HepG2 (cell line): ENCODE results near the gene CAMKMT. TPM values are rescaled to one million over a fixed set of nuclear protein-coding genes. Genes with fewer than 3 reads are reported as not detected.

Source experiments
- ATAC-seq: fragments of 200-7000 bp; cut with Tn5 transposase; 3 replicates; pipeline ENCODE4 v1.9.1; 2020; ENCODE audit warnings: mild to moderate bottlenecking, moderate library complexity
- BruUV-seq: library from RNA; stranded (reverse); fragments of 400-500 nt; replicated peaks from 2 replicates; lab custom pipeline; 2021; lab: Mats Ljungman, UMichigan
- CTCF ChIA-PET: fragments of 300-600 bp; formaldehyde crosslinking; extraction: SDS; loops from one replicate; lab custom pipeline; 2021; ENCODE audit warnings: low total read pairs, inconsistent platforms, low intra/inter-chr PET ratio; lab: Yijun Ruan, JAX
- POLR2A ChIA-PET: fragments of 350-600 bp; sonication (Branson Sonifier 250); formaldehyde crosslinking; loops from one replicate; lab custom pipeline; 2020; ENCODE audit warnings: antibody characterized with exemption, inconsistent platforms; lab: Yijun Ruan, JAX
- DNase-seq: peaks from one replicate; pipeline ENCODE4 v3.0.0-alpha.2; 2015; ENCODE audit warnings: low spot score
- FAIRE-seq: peaks from 3 replicates; lab custom pipeline; 2011; peaks lifted over from hg19 to GRCh38; lab: Jason Lieb, UNC
- H2AFZ ChIP-seq: one replicate; pipeline ENCODE4 v1.6.1; 2011; ENCODE audit warnings: low read length, inconsistent platforms
- H3K27ac ChIP-seq: fragments of 300-600 bp; 3 replicates; pipeline ENCODE4 v1.8.0; 2011; ENCODE audit warnings: mixed run types, mild to moderate bottlenecking, mixed read lengths, low read length, inconsistent platforms; ENCODE audit not compliant: insufficient read depth; ENCODE audit errors: extremely low read length
- H3K27me3 ChIP-seq, 2 experiments: fragments of 200-600 bp in 1 of 2; 2 replicates in 1 of 2; 3 replicates in 1 of 2; pipeline versions ENCODE4 v1.6.0 to v1.8.0; 2011; ENCODE audit warnings: low read length in 2 of 2, mild to moderate bottlenecking in 2 of 2, moderate library complexity in 2 of 2, inconsistent platforms in 1 of 2; ENCODE audit not compliant: insufficient read depth in 2 of 2, control insufficient read depth in 1 of 2
- H3K36me3 ChIP-seq, 2 experiments: fragments of 200-600 bp in 1 of 2; replicated peaks in 1 of 2; 2 replicates in 1 of 2; 3 replicates in 1 of 2; pipeline versions ENCODE4 v1.5.1 to v1.8.0; 2011; ENCODE audit warnings: low read length in 2 of 2, inconsistent platforms in 1 of 2; ENCODE audit not compliant: insufficient read depth in 2 of 2, control insufficient read depth in 1 of 2
- H3K4me1 ChIP-seq: 2 replicates; pipeline ENCODE4 v1.5.1; 2012; ENCODE audit warnings: low read length, inconsistent platforms; ENCODE audit not compliant: insufficient read depth
- H3K4me2 ChIP-seq: 2 replicates; pipeline ENCODE4 v1.6.0; 2011; ENCODE audit warnings: low read depth, low read length, inconsistent platforms
- H3K4me3 ChIP-seq, 3 experiments: fragments of 200-600 bp in 1 of 3; sonication (generic), shearing (Covaris generic) in 1 of 3; replicated peaks in 1 of 3; 2 replicates each; pipeline ENCODE4 v1.5.1; 2011 to 2016; ENCODE audit warnings: low read length in 3 of 3, inconsistent platforms in 2 of 3, low read depth in 2 of 3, mild to moderate bottlenecking in 2 of 3, control low read depth in 1 of 3, mixed read lengths in 1 of 3; ENCODE audit not compliant: insufficient read depth in 1 of 3
- H3K79me2 ChIP-seq: one replicate; pipeline ENCODE4 v1.6.1; 2011; ENCODE audit warnings: low read length, inconsistent platforms; ENCODE audit not compliant: insufficient read depth
- H3K9ac ChIP-seq: 2 replicates; pipeline ENCODE4 v1.6.0; 2011; ENCODE audit warnings: mild to moderate bottlenecking, low read depth, low read length, inconsistent platforms; ENCODE audit not compliant: insufficient read depth
- H3K9me3 ChIP-seq: 2 replicates; pipeline ENCODE4 v1.5.1; 2012; ENCODE audit warnings: mild to moderate bottlenecking, low read length
- H4K20me1 ChIP-seq: 2 replicates; pipeline ENCODE4 v1.6.0; 2011; ENCODE audit warnings: inconsistent platforms, mild to moderate bottlenecking, low read length, moderate library complexity; ENCODE audit not compliant: insufficient read depth
- CREB1 ChIP-seq, 2 experiments: fragments of 450-650 bp in 1 of 2; IDR thresholded peaks; 2 replicates each; pipeline ENCODE4 v1.6.1; 2016 to 2017; ENCODE audit warnings: control low read depth in 1 of 2, mild to moderate bottlenecking in 1 of 2, missing compliant biosample characterization in 1 of 2, missing genetic modification characterization in 1 of 2
- HNF4A ChIP-seq: sonication (generic); formaldehyde crosslinking; IDR thresholded peaks from 2 replicates; pipeline ENCODE4 v1.4.0; 2020; ENCODE audit warnings: missing genetic modification reagents
- HOXA3 ChIP-seq: sonication (generic); formaldehyde crosslinking; IDR thresholded peaks from 2 replicates; pipeline ENCODE4 v1.5.0; 2020; ENCODE audit warnings: missing genetic modification reagents
- POGZ ChIP-seq: sonication (generic); formaldehyde crosslinking; IDR thresholded peaks from 2 replicates; pipeline ENCODE4 v1.4.0; 2020; ENCODE audit warnings: mild to moderate bottlenecking, missing genetic modification reagents
- RFX5 ChIP-seq: IDR thresholded peaks from 2 replicates; pipeline ENCODE4 v1.6.1; 2011; ENCODE audit warnings: low read depth, low read length, improper control_type of control experiment
- SRY ChIP-seq: sonication (generic); formaldehyde crosslinking; IDR thresholded peaks from 2 replicates; pipeline ENCODE4 v1.8.0; 2022; ENCODE audit warnings: mild to moderate bottlenecking, missing genetic modification reagents
- TEAD2 ChIP-seq: sonication (generic); formaldehyde crosslinking; IDR thresholded peaks from 2 replicates; pipeline ENCODE4 v1.9.0; 2021; ENCODE audit warnings: missing genetic modification reagents
- TEAD3 ChIP-seq: optimal IDR thresholded peaks from 2 replicates; pipeline ENCODE3; 2016; ENCODE audit warnings: borderline replicate concordance
- ZKSCAN1 ChIP-seq: fragments of 150-350 bp; IDR thresholded peaks from 2 replicates; pipeline ENCODE4 v1.6.1; 2014; ENCODE audit warnings: low read length
- ZNF33B ChIP-seq: sonication (generic); formaldehyde crosslinking; IDR thresholded peaks from 2 replicates; pipeline ENCODE4 v1.5.1; 2020; ENCODE audit warnings: mild to moderate bottlenecking, missing genetic modification reagents
- ZNF382 ChIP-seq: sonication (generic); formaldehyde crosslinking; IDR thresholded peaks from 2 replicates; pipeline ENCODE4 v1.5.0; 2020; ENCODE audit warnings: missing genetic modification reagents, mild to moderate bottlenecking, borderline replicate concordance
- ZNF614 ChIP-seq: IDR thresholded peaks from 2 replicates; pipeline ENCODE4 v1.6.1; 2018; ENCODE audit warnings: missing biosample characterization, missing genetic modification reagents, inconsistent platforms, borderline replicate concordance
- ZNF644 ChIP-seq: IDR thresholded peaks from 2 replicates; pipeline ENCODE4 v1.6.1; 2016; ENCODE audit warnings: low read depth
- ZNF775 ChIP-seq: sonication (generic); formaldehyde crosslinking; IDR thresholded peaks from 2 replicates; pipeline ENCODE4 v1.4.0; 2020; ENCODE audit warnings: missing genetic modification reagents, mild to moderate bottlenecking, moderate library complexity, borderline replicate concordance
- WGBS: methylation state at CpG from one replicate; pipeline ENCODE4 v1.1.6; 2017; ENCODE audit warnings: low lambda C conversion rate; 5-methylcytosine and 5-hydroxymethylcytosine counted together
- in situ Hi-C: cut with HindIII; loops from 2 replicates; pipeline ENCODE4 v1.10.0; 2017; ENCODE audit warnings: low pct_unique_long_range_greater_than_20kb; ENCODE audit not compliant: extremely low pct_ligation_motif_present
- intact Hi-C: fragments of 100-400 bp; cut with micrococcal nuclease; formaldehyde crosslinking; loops from one replicate; pipeline ENCODE4 v1.10.0; 2022; ENCODE audit not compliant: unreplicated experiment
- polyA plus RNA-seq, 8 experiments: library from polyadenylated mRNA; depleted of rRNA in 3 of 8; stranded (reverse) in 7 of 8; unstranded in 1 of 8; fragments of >200 nt; fragmentation: Illumina TruSeq in 4 of 8; extraction: Trizol in 4 of 8; gene quantifications; 2 replicates each; pipeline versions ENCODE4 v1.2.1 to v1.2.3, GENCODE V29; 2011 to 2016; ENCODE audit warnings: low read depth in 4 of 8, missing spikeins in 1 of 8, mixed read lengths in 1 of 8; ENCODE audit not compliant: insufficient read depth in 1 of 8
- total RNA-seq, 5 experiments: library from RNA; depleted of rRNA; stranded (reverse); fragments of >200 nt; fragmentation: Illumina TruSeq; extraction: Trizol; gene quantifications; 2 replicates each; pipeline ENCODE4 v1.2.3, GENCODE V29; 2016; ENCODE audit warnings: low read depth in 1 of 5
- TF ChIP-seq, protein P1 (sequence below): sonication (generic); formaldehyde crosslinking; IDR thresholded peaks from 2 replicates; pipeline ENCODE4 v1.4.0; 2020; ENCODE audit warnings: missing genetic modification reagents
- TF ChIP-seq, protein P2 (sequence below): sonication (generic); formaldehyde crosslinking; IDR thresholded peaks from 2 replicates; pipeline ENCODE4 v1.4.0; 2020; ENCODE audit warnings: missing genetic modification reagents, borderline replicate concordance

Gene CAMKMT
- total and polyA plus RNA-seq, 2 of the 13 experiments (the other 11 are each of a cell fraction or from before 2014, with no cell fraction given), result 6.9 to 20.8 TPM

DNA sequence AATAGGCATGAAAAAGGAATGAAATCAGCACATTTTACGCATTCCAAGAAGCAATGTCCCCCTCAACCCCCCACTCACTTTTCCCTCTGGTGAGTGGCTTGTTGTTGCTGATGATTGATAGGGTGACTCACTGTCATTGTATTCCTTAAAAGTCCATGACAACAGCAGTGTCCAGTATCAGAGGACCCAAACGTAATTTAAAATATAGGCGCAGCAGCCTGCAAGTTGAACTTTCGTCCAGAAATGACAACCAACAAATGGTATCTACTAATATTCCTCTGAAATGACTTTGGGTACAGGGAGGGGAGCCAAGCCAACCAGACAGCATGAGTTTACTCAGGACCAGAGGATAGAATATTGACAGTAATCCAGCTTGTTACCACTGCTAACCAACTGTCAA, 396.8 kb downstream of the CAMKMT start:
- no peaks in the 10 kb centered on the region for H3K9me3 ChIP-seq
- H3K27ac ChIP-seq, result no peak overlapping the region
- no peaks in the 10 kb centered on the region for H3K79me2 ChIP-seq
- ChIA-PET POLR2A (no interaction called here), CTCF (no interaction called here)
- peaks cover 14% of the 10 kb centered on the region for H3K4me1 ChIP-seq
- no peak overlapping the region for H3K4me2 ChIP-seq
- intact Hi-C loops (no loop called here), in situ Hi-C loops (no loop called here)
- no peaks in the 10 kb centered on the region for H3K36me3 ChIP-seq
- no peaks in the 10 kb centered on the region for H4K20me1 ChIP-seq
- no peak overlapping the region for H3K4me3 ChIP-seq
- H3K27me3 ChIP-seq, result no peaks in the 10 kb centered on the region
- WGBS, result 95% methylated on average over 4 of the region's 4 CpGs
- no TSS peak for BruUV-seq
- H2AFZ ChIP-seq, result no peak overlapping the region
- ATAC-seq, result no peak
- no peak for FAIRE-seq
- no peak overlapping the region for H3K9ac ChIP-seq
- TF ChIP-seq ZNF614 (CRISPR knock-in tag) (no peak), RFX5 (no peak), SRY (CRISPR knock-in tag) (no peak), ZNF382 (CRISPR knock-in tag) (no peak), ZNF775 (CRISPR knock-in tag) (no peak), ZKSCAN1 (no peak)
- TF ChIP-seq, protein P1, sequence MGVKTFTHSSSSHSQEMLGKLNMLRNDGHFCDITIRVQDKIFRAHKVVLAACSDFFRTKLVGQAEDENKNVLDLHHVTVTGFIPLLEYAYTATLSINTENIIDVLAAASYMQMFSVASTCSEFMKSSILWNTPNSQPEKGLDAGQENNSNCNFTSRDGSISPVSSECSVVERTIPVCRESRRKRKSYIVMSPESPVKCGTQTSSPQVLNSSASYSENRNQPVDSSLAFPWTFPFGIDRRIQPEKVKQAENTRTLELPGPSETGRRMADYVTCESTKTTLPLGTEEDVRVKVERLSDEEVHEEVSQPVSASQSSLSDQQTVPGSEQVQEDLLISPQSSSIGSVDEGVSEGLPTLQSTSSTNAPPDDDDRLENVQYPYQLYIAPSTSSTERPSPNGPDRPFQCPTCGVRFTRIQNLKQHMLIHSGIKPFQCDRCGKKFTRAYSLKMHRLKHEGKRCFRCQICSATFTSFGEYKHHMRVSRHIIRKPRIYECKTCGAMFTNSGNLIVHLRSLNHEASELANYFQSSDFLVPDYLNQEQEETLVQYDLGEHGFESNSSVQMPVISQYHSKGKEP (CRISPR knock-in tag), result no peak
- TF ChIP-seq, all 625 proteins: peak for 0
- no peak for DNase-seq

GRCh38 chr2:44759823-44760222, 398.1 kb downstream of the CAMKMT start:
- no peak overlapping the region for H3K4me3 ChIP-seq
- no peak overlapping the region for H2AFZ ChIP-seq
- no peak overlapping the region for H3K9ac ChIP-seq
- ATAC-seq (peak; percentile 96), FAIRE-seq (peak; percentile 84), DNase-seq (peak; percentile 75)
- 6% methylated on average over 5 of the region's 5 CpGs for WGBS
- no peaks in the 10 kb centered on the region for H4K20me1 ChIP-seq
- ChIA-PET POLR2A (no interaction called here), CTCF (no interaction called here)
- H3K27me3 ChIP-seq, result no peaks in the 10 kb centered on the region
- intact Hi-C loops, result no loop called here
- peaks cover 14% of the 10 kb centered on the region for H3K4me1 ChIP-seq
- BruUV-seq, result no TSS peak
- in situ Hi-C loops, result no loop called here
- H3K4me2 ChIP-seq, result 0 out of 2 replicates have a peak overlapping the region, but pooled peaks have one; percentile 11
- no peak overlapping the region for H3K27ac ChIP-seq
- no peaks in the 10 kb centered on the region for H3K36me3 ChIP-seq
- H3K79me2 ChIP-seq, result no peaks in the 10 kb centered on the region
- no peaks in the 10 kb centered on the region for H3K9me3 ChIP-seq
- TF ChIP-seq TEAD3 (CRISPR knock-in tag) (peak; percentile 72), ZNF644 (CRISPR knock-in tag) (0 out of 2 replicates have a peak, but pooled peaks have one; percentile 29), POGZ (CRISPR knock-in tag) (peak; percentile 32; the same call in 1 of the 2 replicates), HNF4A (CRISPR knock-in tag) (peak; percentile 67), TEAD2 (CRISPR knock-in tag) (no peak), CREB1 (IDR thresholded peaks at IDR 0.05) (no peak), CREB1 (CRISPR knock-in tag; IDR thresholded peaks at IDR 0.05) (peak; percentile 43; the same call in 1 of the 2 replicates), HOXA3 (CRISPR knock-in tag) (0 out of 2 replicates have a peak, but pooled peaks have one; percentile 14), ZNF33B (CRISPR knock-in tag) (0 out of 2 replicates have a peak, but pooled peaks have one; percentile 24)
- TF ChIP-seq, protein P2, sequence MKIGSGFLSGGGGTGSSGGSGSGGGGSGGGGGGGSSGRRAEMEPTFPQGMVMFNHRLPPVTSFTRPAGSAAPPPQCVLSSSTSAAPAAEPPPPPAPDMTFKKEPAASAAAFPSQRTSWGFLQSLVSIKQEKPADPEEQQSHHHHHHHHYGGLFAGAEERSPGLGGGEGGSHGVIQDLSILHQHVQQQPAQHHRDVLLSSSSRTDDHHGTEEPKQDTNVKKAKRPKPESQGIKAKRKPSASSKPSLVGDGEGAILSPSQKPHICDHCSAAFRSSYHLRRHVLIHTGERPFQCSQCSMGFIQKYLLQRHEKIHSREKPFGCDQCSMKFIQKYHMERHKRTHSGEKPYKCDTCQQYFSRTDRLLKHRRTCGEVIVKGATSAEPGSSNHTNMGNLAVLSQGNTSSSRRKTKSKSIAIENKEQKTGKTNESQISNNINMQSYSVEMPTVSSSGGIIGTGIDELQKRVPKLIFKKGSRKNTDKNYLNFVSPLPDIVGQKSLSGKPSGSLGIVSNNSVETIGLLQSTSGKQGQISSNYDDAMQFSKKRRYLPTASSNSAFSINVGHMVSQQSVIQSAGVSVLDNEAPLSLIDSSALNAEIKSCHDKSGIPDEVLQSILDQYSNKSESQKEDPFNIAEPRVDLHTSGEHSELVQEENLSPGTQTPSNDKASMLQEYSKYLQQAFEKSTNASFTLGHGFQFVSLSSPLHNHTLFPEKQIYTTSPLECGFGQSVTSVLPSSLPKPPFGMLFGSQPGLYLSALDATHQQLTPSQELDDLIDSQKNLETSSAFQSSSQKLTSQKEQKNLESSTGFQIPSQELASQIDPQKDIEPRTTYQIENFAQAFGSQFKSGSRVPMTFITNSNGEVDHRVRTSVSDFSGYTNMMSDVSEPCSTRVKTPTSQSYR (CRISPR knock-in tag), result no peak
